Measurements from ENCODE around the gene ESYT2. TPM values are rescaled to one million over a fixed set of nuclear protein-coding genes. Genes with fewer than 3 reads are reported as not detected.

ESYT2 gene
- total and polyA plus RNA-seq, 2 of the 4 experiments (the other 2 are of a cell fraction), result 26.7 to 69.9 TPM

GRCh38 chr7:158803367-158803969 lies 25.8 kb downstream of the ESYT2 start:
- WGBS, 2 experiments (ENCODE audit: extremely low coverage in 2 of 2, insufficient read length in 1 of 2), result 44% methylated on average over 10 of the region's 35 CpGs; no CpG with 5 or more reads in 1 of the 2 experiments
- H2BK15ac ChIP-seq (ENCODE audit: low read depth, low read length), result peak overlapping the region; percentile 42; the same call in 2 of the 3 replicates
- H2BK120ac ChIP-seq (ENCODE audit: low read depth, low read length), result peak overlapping the region; percentile 85
- H3K4me3 ChIP-seq (ENCODE audit: insufficient read depth, low read depth, low read length), result no peak overlapping the region; the same call in 1 of the 2 replicates
- H2AFZ ChIP-seq (replicated peaks; ENCODE audit: low read length, poor library complexity), result peak overlapping the region; percentile 59
- H3K23ac ChIP-seq (ENCODE audit: low read depth, low read length), result peak overlapping the region; percentile 66
- H2BK5ac ChIP-seq (ENCODE audit: low read depth, low read length, poor library complexity, severe bottlenecking), result peak overlapping the region; percentile 85
- peak overlapping the region; percentile 57; the same call in 1 of the 2 replicates for H4K91ac ChIP-seq (ENCODE audit: insufficient read depth, low read depth, low read length)
- H3K56ac ChIP-seq (ENCODE audit: extremely low read depth, insufficient read depth, low read length), result peak overlapping the region; percentile 14; the same call in 1 of the 2 replicates
- H3K9me3 ChIP-seq (ENCODE audit: control insufficient read depth, insufficient read depth, low read length), result no peaks in the 10 kb centered on the region
- in situ Hi-C loops (cut with MboI; ENCODE audit: low sequenced_read_pairs) (no loop called here), intact Hi-C loops (cut with micrococcal nuclease) (loop anchor here (2.0 kb wide), 1 partner anchor 15 kb away; no protein-coding TSS in a partner anchor), dilution Hi-C loops (cut with HindIII; ENCODE audit: low sequenced_read_pairs, unreplicated experiment) (no loop called here)
- peaks cover 31 to 69% of the 10 kb centered on the region in 2 experiments for H3K79me1 ChIP-seq (ENCODE audit: low read depth in 1 of 2, low read length in 2 of 2)
- no peaks in the 10 kb centered on the region for H3K27me3 ChIP-seq (ENCODE audit: control insufficient read depth, insufficient read depth, low read length)
- TF ChIP-seq RFX5 (IDR thresholded peaks at IDR 0.05; ENCODE audit: low read depth, low read length), result no peak
- TF ChIP-seq NFE2L2 (IDR thresholded peaks at IDR 0.05; ENCODE audit: low read depth, low read length), result no peak
- TF ChIP-seq MAFK (IDR thresholded peaks at IDR 0.05; ENCODE audit: low read depth, low read length), result no peak
- TF ChIP-seq ELK1 (IDR thresholded peaks at IDR 0.05; ENCODE audit: borderline replicate concordance, low read depth, low read length), result no peak
- no peak for TF ChIP-seq CEBPB (IDR thresholded peaks at IDR 0.05; ENCODE audit: low read depth, low read length)
- TF ChIP-seq USF2 (IDR thresholded peaks at IDR 0.05; ENCODE audit: low read depth, low read length), result no peak
- TF ChIP-seq RCOR1 (IDR thresholded peaks at IDR 0.05; ENCODE audit: insufficient replicate concordance, low read length), result no peak
- no peak for TF ChIP-seq FOS (IDR thresholded peaks at IDR 0.05; ENCODE audit: low read depth, low read length)
- TF ChIP-seq MAZ (IDR thresholded peaks at IDR 0.05; ENCODE audit: borderline replicate concordance, low read depth, low read length), result no peak
- no peak for TF ChIP-seq POLR2A (IDR thresholded peaks at IDR 0.05; ENCODE audit: low read depth, low read length)
- no peak for TF ChIP-seq RAD21 (IDR thresholded peaks at IDR 0.05; ENCODE audit: low read length)
- TF ChIP-seq, protein P1, sequence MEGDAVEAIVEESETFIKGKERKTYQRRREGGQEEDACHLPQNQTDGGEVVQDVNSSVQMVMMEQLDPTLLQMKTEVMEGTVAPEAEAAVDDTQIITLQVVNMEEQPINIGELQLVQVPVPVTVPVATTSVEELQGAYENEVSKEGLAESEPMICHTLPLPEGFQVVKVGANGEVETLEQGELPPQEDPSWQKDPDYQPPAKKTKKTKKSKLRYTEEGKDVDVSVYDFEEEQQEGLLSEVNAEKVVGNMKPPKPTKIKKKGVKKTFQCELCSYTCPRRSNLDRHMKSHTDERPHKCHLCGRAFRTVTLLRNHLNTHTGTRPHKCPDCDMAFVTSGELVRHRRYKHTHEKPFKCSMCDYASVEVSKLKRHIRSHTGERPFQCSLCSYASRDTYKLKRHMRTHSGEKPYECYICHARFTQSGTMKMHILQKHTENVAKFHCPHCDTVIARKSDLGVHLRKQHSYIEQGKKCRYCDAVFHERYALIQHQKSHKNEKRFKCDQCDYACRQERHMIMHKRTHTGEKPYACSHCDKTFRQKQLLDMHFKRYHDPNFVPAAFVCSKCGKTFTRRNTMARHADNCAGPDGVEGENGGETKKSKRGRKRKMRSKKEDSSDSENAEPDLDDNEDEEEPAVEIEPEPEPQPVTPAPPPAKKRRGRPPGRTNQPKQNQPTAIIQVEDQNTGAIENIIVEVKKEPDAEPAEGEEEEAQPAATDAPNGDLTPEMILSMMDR (conservative IDR thresholded peaks at IDR 0.05; ENCODE audit: low read depth, low read length), result no peak
- TF ChIP-seq BHLHE40 (IDR thresholded peaks at IDR 0.05; ENCODE audit: low read depth, low read length), result no peak
- H4K20me1 ChIP-seq (ENCODE audit: insufficient read depth, low read length), result peaks cover 8% of the 10 kb centered on the region; the same call in 1 of the 2 replicates
- H3K9ac ChIP-seq (ENCODE audit: low read depth, low read length), result no peak overlapping the region
- H3K4me1 ChIP-seq (ENCODE audit: control insufficient read depth, insufficient read depth, low read length), result peaks cover 7% of the 10 kb centered on the region
- DNase-seq, result no peak
- peak overlapping the region; percentile 83 for H2BK20ac ChIP-seq (ENCODE audit: low read depth, low read length)
- no peak overlapping the region for H2AK9ac ChIP-seq (replicated peaks; ENCODE audit: low read depth, low read length, poor library complexity)
- H2AK5ac ChIP-seq (ENCODE audit: low read depth, low read length), result peak overlapping the region; percentile 47; the same call in 1 of the 2 replicates
- no TSS peak for BruUV-seq (replicated peaks)
- H3K27ac ChIP-seq (ENCODE audit: insufficient read depth, low read length), result peak overlapping the region; percentile 80; the same call in 1 of the 2 replicates
- H4K8ac ChIP-seq (ENCODE audit: low read depth in 2 of 2, low read length in 2 of 2), result peak overlapping the region; percentile 47 to 61; a peak in 3 of 4 replicates
- peak overlapping the region; percentile 59; the same call in 1 of the 2 replicates for H3K18ac ChIP-seq (ENCODE audit: low read depth, low read length)
- CTCF ChIA-PET, result no interaction called here
- H3K9me1 ChIP-seq (ENCODE audit: insufficient read depth, low read length), result peaks cover 3% of the 10 kb centered on the region
- H3K14ac ChIP-seq (replicated peaks; ENCODE audit: low read depth, low read length), result peak overlapping the region; percentile 81
- no peak for ATAC-seq (ENCODE audit: low read depth)
- no peak overlapping the region for H3K4me2 ChIP-seq (ENCODE audit: low read depth, low read length)
- peak overlapping the region; percentile 82; the same call in 1 of the 2 replicates for H3K4ac ChIP-seq (ENCODE audit: low read depth, low read length)
- POLR2A ChIA-PET (ENCODE audit: unreplicated experiment), result no interaction called here
- peak overlapping the region; percentile 44; the same call in 1 of the 2 replicates for H4K5ac ChIP-seq (ENCODE audit: low read depth, low read length)
- peaks cover 4% of the 10 kb centered on the region for H3K36me3 ChIP-seq (ENCODE audit: control insufficient read depth, insufficient read depth, low read length)
